Neuronal stem cell (in vitro differentiated cells): ENCODE measurements around the gene DTD2.

ENCODE experiments used
- DNase-seq: peaks from one replicate; pipeline ENCODE4 v3.0.0-alpha.2; 2013; ENCODE audit warnings: low spot score
- H2AFZ ChIP-seq: one replicate; pipeline ENCODE4 v1.6.1; 2013; ENCODE audit warnings: mild to moderate bottlenecking, low read length, inconsistent platforms
- H2AK5ac ChIP-seq: 2 replicates; pipeline ENCODE4 v1.6.1; 2013; ENCODE audit warnings: low read depth, mild to moderate bottlenecking, inconsistent platforms, low read length, moderate library complexity, mixed read lengths
- H2BK120ac ChIP-seq: 2 replicates; pipeline ENCODE4 v1.6.1; 2013; ENCODE audit warnings: low read depth, mild to moderate bottlenecking, inconsistent platforms, low read length, moderate library complexity, mixed read lengths
- H2BK12ac ChIP-seq: one replicate; pipeline ENCODE4 v1.6.1; 2013; ENCODE audit warnings: low read length, inconsistent platforms
- H2BK15ac ChIP-seq: 2 replicates; pipeline ENCODE4 v1.6.1; 2013; ENCODE audit warnings: mild to moderate bottlenecking, low read length, inconsistent platforms, mixed read lengths
- H2BK5ac ChIP-seq: one replicate; pipeline ENCODE4 v1.6.1; 2013; ENCODE audit warnings: inconsistent platforms, mild to moderate bottlenecking, low read length, moderate library complexity
- H3K14ac ChIP-seq: one replicate; pipeline ENCODE4 v1.6.1; 2013; ENCODE audit warnings: low read length, inconsistent platforms
- H3K18ac ChIP-seq: 2 replicates; pipeline ENCODE4 v1.6.1; 2013; ENCODE audit warnings: low read length, inconsistent platforms
- H3K23ac ChIP-seq: 2 replicates; pipeline ENCODE4 v1.6.1; 2013; ENCODE audit warnings: low read depth, mild to moderate bottlenecking, mixed read lengths, low read length, inconsistent platforms; ENCODE audit not compliant: poor library complexity
- H3K27ac ChIP-seq: replicated peaks from 3 replicates; pipeline ENCODE4 v1.5.1; 2013; ENCODE audit warnings: low read length, inconsistent platforms
- H3K27me3 ChIP-seq, 3 experiments: 2 replicates each; pipeline ENCODE4 v1.6.1; 2013; ENCODE audit warnings: low read length in 3 of 3, mild to moderate bottlenecking in 2 of 3, inconsistent platforms in 1 of 3, low read depth in 1 of 3, mixed read lengths in 1 of 3, moderate library complexity in 1 of 3; ENCODE audit not compliant: control insufficient read depth in 3 of 3, insufficient read depth in 3 of 3
- H3K36me3 ChIP-seq, 2 donors: replicated peaks in 1 of 2; 2 replicates each; pipeline ENCODE4 v1.6.1; 2013; ENCODE audit warnings: low read length in 2 of 2; ENCODE audit not compliant: control insufficient read depth in 2 of 2, insufficient read depth in 2 of 2
- H3K4ac ChIP-seq: 2 replicates; pipeline ENCODE4 v1.6.1; 2013; ENCODE audit warnings: inconsistent platforms, mild to moderate bottlenecking, low read length, moderate library complexity
- H3K4me1 ChIP-seq, 2 donors: 1 replicate in 1 of 2; 2 replicates in 1 of 2; pipeline ENCODE4 v1.6.1; 2013; ENCODE audit warnings: low read length in 2 of 2, low read depth in 1 of 2; ENCODE audit not compliant: control insufficient read depth in 2 of 2, insufficient read depth in 1 of 2
- H3K4me2 ChIP-seq: one replicate; pipeline ENCODE4 v1.6.1; 2013; ENCODE audit warnings: mild to moderate bottlenecking, low read length, inconsistent platforms; ENCODE audit not compliant: insufficient read depth, poor library complexity, severe bottlenecking
- H3K4me3 ChIP-seq, 2 donors: 2 replicates each; pipeline ENCODE4 v1.5.1; 2013; ENCODE audit warnings: low read length in 2 of 2, mild to moderate bottlenecking in 2 of 2, inconsistent platforms in 1 of 2, moderate library complexity in 1 of 2
- H3K79me1 ChIP-seq: one replicate; pipeline ENCODE4 v1.6.1; 2013; ENCODE audit warnings: low read depth, mild to moderate bottlenecking, inconsistent platforms, low read length, moderate library complexity
- H3K9ac ChIP-seq: one replicate; pipeline ENCODE4 v1.6.1; 2013; ENCODE audit warnings: mild to moderate bottlenecking, low read depth, low read length, inconsistent platforms; ENCODE audit not compliant: poor library complexity
- H3K9me3 ChIP-seq, 2 donors: replicated peaks in 1 of 2; 2 replicates each; pipeline versions ENCODE3 to v1.6.1; 2013; ENCODE audit warnings: low read length in 2 of 2, mild to moderate bottlenecking in 2 of 2, inconsistent platforms in 1 of 2, low read depth in 1 of 2, mixed read lengths in 1 of 2, moderate library complexity in 1 of 2; ENCODE audit not compliant: control insufficient read depth in 2 of 2, insufficient read depth in 1 of 2
- H4K8ac ChIP-seq: one replicate; pipeline ENCODE4 v1.6.1; 2013; ENCODE audit warnings: low read depth, mild to moderate bottlenecking, inconsistent platforms, low read length, moderate library complexity
- H4K91ac ChIP-seq: one replicate; pipeline ENCODE4 v1.6.1; 2013; ENCODE audit warnings: low read length, low read depth, mild to moderate bottlenecking, inconsistent platforms; ENCODE audit not compliant: poor library complexity
- WGBS, 2 donors: extraction: QIAGEN DNeasy Blood & Tissue Kit; methylation state at CpG; one replicate each; pipeline ENCODE4 v1.1.7; 2013; ENCODE audit warnings: missing lambda C conversion rate in 2 of 2, mixed read lengths in 1 of 2; ENCODE audit not compliant: insufficient read length in 2 of 2, insufficient replicate concordance in 1 of 2; ENCODE audit errors: extremely low coverage in 2 of 2; 5-methylcytosine and 5-hydroxymethylcytosine counted together

The DTD2 gene

GRCh38 chr14:31489691-31490090 is 32.4 kb upstream of the DTD2 start:
- Histone ChIP-seq H3K14ac (no peak overlapping the region), H3K9me3 (no peaks in the 10 kb centered on the region), H3K23ac (no peak overlapping the region), H3K18ac (no peak overlapping the region), H2AFZ (no peak overlapping the region), H3K36me3 (no peaks in the 10 kb centered on the region), H3K9ac (no peak overlapping the region), H2BK120ac (no peak overlapping the region), H3K4me1 (no peaks in the 10 kb centered on the region), H2BK5ac (no peak overlapping the region), H2BK12ac (no peak overlapping the region), H4K8ac (no peak overlapping the region), H3K79me1 (no peaks in the 10 kb centered on the region), H2AK5ac (no peak overlapping the region), H3K27ac (no peak overlapping the region), H3K4me2 (no peak overlapping the region), H2BK15ac (no peak overlapping the region), H3K27me3 (peaks cover 0 to 14% (median 0%) of the 10 kb centered on the region in 3 experiments), H3K4ac (no peak overlapping the region), H3K4me3 (no peak overlapping the region), H4K91ac (no peak overlapping the region)
- DNase-seq = no peak

- H3K4me3 ChIP-seq = no peak within 1 kb of the TSS
- no peaks in the 10 kb centered on the region for H3K4me1 ChIP-seq
- H3K14ac ChIP-seq = no peak within 1 kb of the TSS
- no peak within 1 kb of the TSS for H2AK5ac ChIP-seq
- no peaks in the 10 kb centered on the region for H3K9me3 ChIP-seq
- H3K36me3 ChIP-seq = no peaks in the 10 kb centered on the region
- H3K4ac ChIP-seq = no peak within 1 kb of the TSS
- DNase-seq = no peak
- no peak within 1 kb of the TSS for H2BK15ac ChIP-seq
- H3K4me2 ChIP-seq = no peak within 1 kb of the TSS
- H3K18ac ChIP-seq = no peak within 1 kb of the TSS
- H3K27me3 ChIP-seq = peaks cover 0 to 14% (median 0%) of the 10 kb centered on the region in 3 experiments
- H3K27ac ChIP-seq = no peak within 1 kb of the TSS
- H3K9ac ChIP-seq = no peak within 1 kb of the TSS
- H2BK5ac ChIP-seq = no peak within 1 kb of the TSS
- WGBS, 2 donors = no CpG with 5 or more reads among the region's 1 CpG
- H2BK12ac ChIP-seq = no peak within 1 kb of the TSS
- no peak within 1 kb of the TSS for H3K23ac ChIP-seq
- no peaks in the 10 kb centered on the region for H3K79me1 ChIP-seq
- H4K8ac ChIP-seq = no peak within 1 kb of the TSS
- no peak within 1 kb of the TSS for H4K91ac ChIP-seq
- no peak within 1 kb of the TSS for H2AFZ ChIP-seq
- H2BK120ac ChIP-seq = no peak within 1 kb of the TSS
Observed at GRCh38 chr14:31487886-31488285, 30.6 kb upstream of the DTD2 start, which contains the start of gene GPR33. GPR33 (minus strand) TSS chr14:31488039; CDS start chr14:31483965, 4,074 bp downstream.

- Histone ChIP-seq H2AK5ac (no peak overlapping the region), H3K9me3 (no peaks in the 10 kb centered on the region), H3K27me3 (peaks cover 0 to 14% (median 0%) of the 10 kb centered on the region in 3 experiments), H3K79me1 (no peaks in the 10 kb centered on the region), H3K18ac (no peak overlapping the region), H3K4me1 (no peaks in the 10 kb centered on the region), H2BK15ac (no peak overlapping the region), H2BK120ac (no peak overlapping the region), H3K36me3 (no peaks in the 10 kb centered on the region), H3K23ac (no peak overlapping the region), H2AFZ (no peak overlapping the region), H3K4me3 (no peak overlapping the region), H3K9ac (no peak overlapping the region), H4K91ac (no peak overlapping the region), H2BK5ac (no peak overlapping the region), H3K4me2 (no peak overlapping the region), H3K14ac (no peak overlapping the region), H4K8ac (no peak overlapping the region), H3K4ac (no peak overlapping the region), H3K27ac (no peak overlapping the region), H2BK12ac (no peak overlapping the region)
- no peak for DNase-seq
- WGBS, 2 donors = 100% methylated on average over 1 of the region's 2 CpGs; no CpG with 5 or more reads in 1 of the 2 donors
Observed at GRCh38 chr14:31486764-31487163, 29.5 kb upstream of the DTD2 start.

DNA sequence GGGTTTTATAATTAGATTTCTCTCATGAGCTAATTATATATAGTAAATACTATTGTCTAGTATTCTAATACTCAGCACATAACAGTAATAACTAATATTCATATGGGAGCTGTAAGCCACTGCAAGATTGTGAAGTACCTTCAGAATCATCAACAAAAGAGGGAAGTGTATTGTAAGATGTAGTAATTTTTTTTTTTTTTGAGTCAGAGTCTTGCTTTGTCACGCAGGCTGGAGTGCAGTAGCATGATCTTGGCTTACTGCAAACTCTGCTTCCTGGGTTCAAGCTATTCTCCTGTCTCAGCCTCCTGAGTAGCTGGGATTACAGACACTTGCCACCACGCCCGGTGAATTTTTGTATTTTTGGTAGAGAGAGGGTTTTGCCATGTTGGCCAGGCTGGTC is 27.4 kb upstream of the DTD2 start:
- H3K79me1 ChIP-seq = no peaks in the 10 kb centered on the region
- H2BK15ac ChIP-seq = no peak overlapping the region
- H4K91ac ChIP-seq = no peak overlapping the region
- H3K27ac ChIP-seq = no peak overlapping the region
- H3K9me3 ChIP-seq = no peaks in the 10 kb centered on the region
- no peaks in the 10 kb centered on the region for H3K4me1 ChIP-seq
- no peak overlapping the region for H2AK5ac ChIP-seq
- H3K23ac ChIP-seq = no peak overlapping the region
- H3K36me3 ChIP-seq = no peaks in the 10 kb centered on the region
- no peak overlapping the region for H3K18ac ChIP-seq
- H2AFZ ChIP-seq = no peak overlapping the region
- H3K4ac ChIP-seq = no peak overlapping the region
- no peak overlapping the region for H4K8ac ChIP-seq
- no peak overlapping the region for H3K9ac ChIP-seq
- no peak overlapping the region for H3K4me3 ChIP-seq
- WGBS, 2 donors = no CpG with 5 or more reads among the region's 3 CpGs
- H3K4me2 ChIP-seq = no peak overlapping the region
- DNase-seq = no peak
- H2BK5ac ChIP-seq = no peak overlapping the region
- no peak overlapping the region for H2BK12ac ChIP-seq
- H3K27me3 ChIP-seq = peaks cover 0 to 8% (median 0%) of the 10 kb centered on the region in 3 experiments
- H2BK120ac ChIP-seq = no peak overlapping the region
- no peak overlapping the region for H3K14ac ChIP-seq
